ENCODE data around the gene PADI2.

PADI2 gene

GRCh38 chr1:17059391-17060305, 59.6 kb downstream of the PADI2 start:
- peak in 43 of 51 donors; percentile 19 to 80 (median 57) for DNase-seq

GRCh38 chr1:17056551-17056950, 62.7 kb downstream of the PADI2 start:
- no peak for DNase-seq

GRCh38 chr1:17055801-17056200, 63.5 kb downstream of the PADI2 start:
- DNase-seq = no peak

- peak; percentile 93 to 100 (median 98) for DNase-seq
Observed at GRCh38 chr1:17053685-17054410, 65.4 kb downstream of the PADI2 start, which contains the start of gene SDHB. SDHB (minus strand) TSS chr1:17054032; CDS start chr1:17054019, 13 bp downstream.

GRCh38 chr1:17053086-17053684, 66.1 kb downstream of the PADI2 start:
- no peak for DNase-seq

- no peak for DNase-seq
Observed at GRCh38 chr1:17052641-17053040, 66.6 kb downstream of the PADI2 start.

GRCh38 chr1:17052038-17052437, 67.2 kb downstream of the PADI2 start:
- no peak for DNase-seq

GRCh38 chr1:17047924-17048323, 71.3 kb downstream of the PADI2 start:
- DNase-seq = no peak

GRCh38 chr1:17046334-17046657, 73.0 kb downstream of the PADI2 start:
- no peak for DNase-seq

- peak in 1 of 51 donors; percentile 40 for DNase-seq
Observed at GRCh38 chr1:17045634-17046333, 73.5 kb downstream of the PADI2 start.

- DNase-seq = no peak
Observed at GRCh38 chr1:17045150-17045549, 74.1 kb downstream of the PADI2 start.

- DNase-seq = no peak
Observed at GRCh38 chr1:17043676-17044075, 75.6 kb downstream of the PADI2 start.

- DNase-seq = no peak
Observed at GRCh38 chr1:17040135-17040534, 79.1 kb downstream of the PADI2 start.

- no peak for DNase-seq
Observed at GRCh38 chr1:17039522-17039921, 79.7 kb downstream of the PADI2 start.

GRCh38 chr1:17033481-17033880, 85.8 kb downstream of the PADI2 start:
- no peak for DNase-seq

- DNase-seq = no peak
Observed at GRCh38 chr1:17032741-17033140, 86.5 kb downstream of the PADI2 start.

GRCh38 chr1:17031436-17031835, 87.8 kb downstream of the PADI2 start:
- DNase-seq = no peak

- no peak for DNase-seq
Observed at GRCh38 chr1:17030206-17030605, 89.0 kb downstream of the PADI2 start.

GRCh38 chr1:17028662-17029188, 90.5 kb downstream of the PADI2 start:
- DNase-seq = no peak

- no peak for DNase-seq
Observed at GRCh38 chr1:17027900-17028299, 91.4 kb downstream of the PADI2 start.

- DNase-seq = no peak
Observed at GRCh38 chr1:17027403-17027802, 91.8 kb downstream of the PADI2 start.

Data from hypothalamus (tissue), 51 donors.